GM12892 (cell line): Measurements from ENCODE around the gene GSTA1.
"Not testable (repeated sequence)": the region's sequence is repeated elsewhere in the genome, so short reads cannot be mapped to it uniquely, and the experiment has no call there.

Experiments
- DNase-seq: peaks from one replicate; pipeline ENCODE4 v3.0.0; 2011; ENCODE audit not compliant: insufficient read length
- FAIRE-seq: peaks from 2 replicates; lab custom pipeline; 2011; peaks lifted over from hg19 to GRCh38; lab: Jason Lieb, UNC
- POLR2A ChIP-seq: IDR thresholded peaks from 2 replicates; pipeline ENCODE4 v1.6.1; 2011; ENCODE audit warnings: low read depth, low read length, control low read depth
- POLR2AphosphoS5 ChIP-seq: IDR thresholded peaks from 2 replicates; pipeline ENCODE4 v1.6.1; 2011; ENCODE audit warnings: low read depth, low read length, control low read depth
- TAF1 ChIP-seq: IDR thresholded peaks from 2 replicates; pipeline ENCODE4 v1.6.1; 2011; ENCODE audit warnings: low read depth, mild to moderate bottlenecking, control low read depth, low read length, borderline replicate concordance

GSTA1 gene

DNA sequence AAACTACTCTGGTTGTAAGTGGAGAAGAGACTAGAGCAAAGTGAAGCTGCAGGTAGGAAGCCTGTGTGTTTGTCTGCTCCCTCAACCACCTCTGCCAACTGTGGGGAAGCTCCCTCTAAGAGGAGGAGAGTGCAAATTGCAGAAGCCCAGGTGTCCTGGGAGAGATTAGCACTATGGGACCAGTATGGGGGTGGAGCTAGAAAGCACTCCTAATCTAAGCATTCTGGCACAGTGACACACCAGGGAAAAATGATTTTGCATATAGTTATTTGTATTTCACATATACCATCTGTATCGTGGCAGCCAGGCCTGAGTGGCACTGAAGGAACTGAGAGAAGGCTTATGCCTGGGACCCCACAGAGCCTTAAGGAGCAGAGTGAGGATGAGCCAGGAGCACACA, 12.8 kb downstream of the GSTA1 start:
- no peak for TF ChIP-seq TAF1
- TF ChIP-seq POLR2AphosphoS5: no peak
- TF ChIP-seq POLR2A: no peak
- FAIRE-seq (no peak), DNase-seq (no peak)

DNA sequence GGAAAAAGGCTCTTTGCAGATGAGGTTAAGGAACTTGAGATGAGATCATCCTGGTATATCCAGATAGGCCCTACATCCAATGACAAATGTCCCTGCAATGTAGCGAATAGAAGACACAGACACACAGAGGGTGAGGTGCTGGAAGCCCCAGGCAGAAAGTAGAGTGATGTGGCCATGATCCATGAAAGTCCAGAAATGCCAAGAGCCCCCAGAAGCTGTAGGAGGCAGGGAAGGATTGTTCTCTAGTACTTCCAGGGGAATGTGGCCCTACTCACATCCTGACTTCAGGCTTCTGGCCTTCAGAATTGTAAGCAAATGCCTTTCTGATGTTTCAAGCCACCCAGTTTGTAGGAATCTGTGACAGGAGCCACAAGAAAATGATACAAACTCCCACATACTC, 14.0 kb downstream of the GSTA1 start:
- not testable (repeated sequence) for FAIRE-seq, DNase-seq

DNA sequence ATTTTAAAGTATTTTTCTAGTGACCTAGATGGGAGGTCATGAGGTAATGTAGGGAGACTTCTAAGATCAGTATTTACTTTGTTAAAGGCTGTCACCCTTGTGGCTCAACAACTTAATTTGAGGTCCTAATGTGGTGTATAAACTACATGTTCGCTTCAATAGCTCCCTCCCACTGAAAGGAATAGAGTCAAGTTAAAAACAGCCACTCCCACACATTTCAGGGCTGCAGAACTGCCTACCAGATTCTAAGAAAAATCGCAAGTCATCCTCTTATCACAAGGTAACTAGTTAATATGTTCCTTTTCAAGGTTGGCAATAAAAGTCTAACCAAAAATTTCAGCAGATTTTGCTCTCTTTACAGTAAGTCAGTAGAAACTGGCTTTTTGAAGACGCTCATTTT, 15.1 kb downstream of the GSTA1 start:
- FAIRE-seq (no peak), DNase-seq (no peak)
- TF ChIP-seq TAF1 (no peak), POLR2A (no peak), POLR2AphosphoS5 (no peak)

DNA sequence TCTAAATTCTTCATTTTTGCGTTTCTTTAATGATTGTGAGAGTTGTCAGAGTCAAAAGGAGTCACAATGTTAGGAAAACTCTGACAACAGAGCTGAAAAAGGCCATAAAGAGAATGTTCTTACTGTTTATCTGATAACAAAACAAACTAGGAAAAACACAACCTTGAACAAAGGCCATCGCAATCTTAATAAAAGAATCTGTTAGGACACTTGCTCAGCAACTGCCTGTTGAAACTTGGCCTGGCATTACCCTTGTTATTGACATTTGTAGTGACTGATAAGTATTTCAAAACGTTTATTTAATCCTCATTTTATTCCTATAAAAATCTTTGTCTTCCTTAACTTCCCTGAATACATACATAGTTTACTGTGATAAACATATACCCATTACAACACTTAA, 15.7 kb downstream of the GSTA1 start:
- FAIRE-seq (no peak), DNase-seq (no peak)
- TF ChIP-seq POLR2AphosphoS5: no peak
- TF ChIP-seq POLR2A: no peak
- no peak for TF ChIP-seq TAF1

DNA sequence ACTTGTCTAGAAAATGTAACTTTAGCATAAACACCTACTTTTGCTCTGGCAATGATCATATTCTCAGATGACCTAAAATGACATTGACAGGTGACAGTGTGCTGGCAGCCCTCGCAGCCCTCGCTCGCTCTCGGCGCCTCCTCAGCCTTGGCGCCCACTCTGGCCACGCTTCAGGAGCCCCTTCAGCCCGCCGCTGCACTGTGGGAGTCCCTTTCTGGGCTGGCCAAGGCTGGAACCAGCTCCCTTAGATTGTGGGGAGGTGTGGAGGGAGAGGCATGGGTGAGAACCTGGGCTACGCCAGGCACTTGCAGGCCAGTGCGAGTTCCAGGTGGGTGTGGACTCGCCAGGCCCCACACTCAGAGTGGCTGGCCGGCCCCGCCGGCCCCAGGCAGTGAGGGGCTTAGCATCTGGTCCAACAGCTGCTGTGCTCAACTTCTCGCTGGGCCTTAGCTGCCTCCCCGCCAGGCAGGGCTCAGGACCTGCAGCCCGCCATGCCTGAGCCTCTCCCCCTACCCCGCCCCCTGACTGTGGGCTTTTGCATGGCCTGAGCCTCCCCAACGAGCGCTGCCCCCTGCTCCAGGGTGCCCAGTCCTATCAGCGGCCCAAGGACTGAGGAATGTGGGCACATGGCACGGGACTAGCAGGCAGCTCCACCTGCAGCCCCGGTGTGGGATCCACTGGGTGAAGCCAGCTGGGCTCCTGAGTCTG, 17.2 kb downstream of the GSTA1 start:
- no peak for FAIRE-seq
- no peak for TF ChIP-seq TAF1
- no peak for TF ChIP-seq POLR2A
- no peak for TF ChIP-seq POLR2AphosphoS5

DNA sequence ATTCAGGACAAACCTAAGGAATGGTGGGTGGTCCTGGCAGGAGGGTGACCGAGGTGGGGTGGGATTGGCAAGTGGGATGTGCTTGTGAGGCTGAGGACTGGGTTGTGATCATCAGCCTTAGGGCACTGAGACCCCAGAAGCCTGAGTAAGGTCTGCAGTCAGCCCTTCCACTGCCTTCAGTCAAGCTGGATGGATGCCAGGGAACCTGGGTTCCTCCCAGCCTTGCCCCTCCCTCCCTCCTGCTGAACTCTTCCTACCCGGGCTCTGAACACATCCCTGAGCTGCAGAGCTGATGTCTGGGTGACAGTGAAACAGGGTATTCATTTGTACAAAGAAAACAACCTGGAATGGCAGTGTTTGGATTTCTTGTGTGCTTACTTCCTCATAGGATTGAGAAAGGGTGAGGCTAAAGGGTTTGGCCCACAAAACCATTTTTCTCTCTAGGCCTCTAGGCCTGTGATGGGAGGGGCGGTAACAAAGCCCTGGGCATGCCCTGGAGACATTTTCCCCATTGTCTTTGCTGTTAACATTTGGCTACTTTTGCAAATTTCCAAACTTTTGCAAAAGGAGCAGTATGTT, 20.8 kb downstream of the GSTA1 start:
- not testable (repeated sequence) for FAIRE-seq

More for the DNA sequence above, 17.2 kb downstream of the GSTA1 start:
- no peak for DNase-seq

DNA sequence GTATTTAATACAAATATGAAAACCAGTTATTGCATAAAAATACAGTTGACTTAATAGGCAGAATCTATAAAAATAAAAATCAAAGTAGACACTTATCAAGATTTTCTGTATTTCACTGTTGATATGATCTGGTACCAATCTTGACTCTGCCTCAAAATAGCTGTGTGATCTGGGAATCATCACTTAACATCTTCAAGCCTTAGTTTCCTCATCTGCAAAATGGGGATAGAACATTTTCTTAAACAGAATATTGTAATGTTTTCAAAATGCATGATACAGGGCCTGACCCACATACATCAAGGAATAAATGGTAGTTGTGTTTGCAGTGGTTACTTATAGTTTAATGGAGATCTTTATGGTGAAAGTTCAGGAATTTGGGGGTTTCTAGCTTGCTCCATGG, 21.4 kb downstream of the GSTA1 start:
- not testable (repeated sequence) for FAIRE-seq

More for the DNA sequence above, 20.8 kb downstream of the GSTA1 start:
- DNase-seq: not testable (repeated sequence)

DNA sequence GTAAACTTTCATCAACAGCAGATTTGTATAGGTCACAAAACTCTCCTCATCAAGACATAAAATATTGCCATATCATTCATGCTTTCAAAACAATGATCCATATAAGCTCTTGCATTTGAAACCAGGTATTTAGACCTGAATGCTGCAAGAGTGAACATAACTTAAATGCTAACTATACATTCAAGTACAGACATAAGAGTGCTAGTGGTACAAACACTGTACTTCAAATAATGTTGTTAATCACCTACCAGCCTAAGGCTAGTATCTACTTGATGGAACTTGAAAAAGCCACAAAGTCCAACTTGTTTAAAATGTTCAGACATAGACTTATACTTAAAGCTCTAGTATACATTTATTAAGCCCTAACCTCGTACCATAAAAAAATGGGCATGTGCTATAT, 24.4 kb downstream of the GSTA1 start:
- DNase-seq: no peak
- FAIRE-seq: no peak
- TF ChIP-seq TAF1 (no peak), POLR2AphosphoS5 (no peak), POLR2A (no peak)

More for the DNA sequence above, 21.4 kb downstream of the GSTA1 start:
- DNase-seq: not testable (repeated sequence)

DNA sequence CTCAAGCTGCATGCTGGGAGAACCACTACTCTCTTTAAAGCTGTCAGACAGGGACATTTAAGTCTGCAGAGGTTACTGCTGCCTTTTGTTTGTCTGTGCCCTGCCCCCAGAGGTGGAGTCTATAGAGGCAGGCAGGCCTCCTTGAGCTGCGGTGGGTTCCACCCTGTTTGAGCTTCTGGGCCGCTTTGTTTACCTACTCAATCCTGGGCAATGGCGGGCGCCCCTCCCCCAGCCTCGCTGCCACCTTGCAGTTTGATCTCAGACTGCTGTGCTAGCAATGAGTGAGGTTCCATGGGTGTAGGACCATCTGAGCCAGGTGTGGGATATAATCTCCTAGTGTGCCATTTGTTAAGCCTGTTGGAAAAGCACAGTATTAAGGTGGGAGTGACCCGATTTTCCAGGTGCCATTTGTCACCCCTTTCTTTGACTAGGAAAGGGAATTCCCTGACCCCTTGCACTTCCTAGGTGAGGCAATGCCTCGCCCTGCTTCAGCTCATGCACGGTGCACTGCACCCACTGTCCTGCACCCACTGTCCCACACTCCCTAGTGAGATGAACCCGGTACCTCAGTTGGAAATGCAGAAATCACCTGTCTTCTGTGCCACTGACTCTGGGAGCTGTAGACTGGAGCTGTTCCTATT, 26.8 kb downstream of the GSTA1 start:
- DNase-seq, FAIRE-seq: not testable (repeated sequence)

DNA sequence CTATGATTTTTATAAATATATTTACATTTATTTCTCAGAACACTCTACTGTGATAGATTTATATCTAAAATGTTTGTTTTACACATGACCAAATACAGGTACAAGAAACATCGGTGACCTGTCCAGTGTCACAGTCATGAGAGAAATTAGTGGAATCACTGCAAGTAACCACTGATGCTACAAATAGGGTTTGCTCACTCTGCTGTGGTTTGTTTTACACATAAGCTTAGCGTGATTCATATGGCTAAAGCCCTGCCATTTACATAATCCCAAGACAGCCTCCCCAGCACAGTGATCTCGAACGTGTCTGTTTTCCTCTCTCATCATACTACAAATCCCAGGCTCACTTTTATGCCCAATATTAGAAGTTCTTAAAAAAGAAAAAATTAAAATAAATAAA, 34.2 kb downstream of the GSTA1 start:
- not testable (repeated sequence) for DNase-seq, FAIRE-seq

DNA sequence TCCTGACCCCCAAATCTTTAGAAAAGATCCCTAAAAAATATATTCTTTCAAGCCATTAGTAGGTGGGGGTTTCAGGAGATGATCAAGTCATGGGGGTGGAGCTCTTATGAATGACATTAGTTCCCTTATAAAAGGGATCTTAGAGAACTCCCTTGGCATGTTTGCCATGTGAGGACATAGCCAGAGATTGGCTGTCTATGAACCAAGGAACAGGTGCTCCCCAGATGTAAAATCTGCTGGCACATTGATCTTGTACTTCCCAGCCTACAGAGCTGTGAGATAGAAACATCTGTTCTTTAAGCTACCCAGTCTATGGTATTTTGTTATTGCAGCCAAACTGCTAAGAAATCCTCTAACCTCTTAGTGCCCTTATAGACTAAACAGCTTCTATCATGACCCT, 36.0 kb downstream of the GSTA1 start:
- FAIRE-seq: not testable (repeated sequence)

DNA sequence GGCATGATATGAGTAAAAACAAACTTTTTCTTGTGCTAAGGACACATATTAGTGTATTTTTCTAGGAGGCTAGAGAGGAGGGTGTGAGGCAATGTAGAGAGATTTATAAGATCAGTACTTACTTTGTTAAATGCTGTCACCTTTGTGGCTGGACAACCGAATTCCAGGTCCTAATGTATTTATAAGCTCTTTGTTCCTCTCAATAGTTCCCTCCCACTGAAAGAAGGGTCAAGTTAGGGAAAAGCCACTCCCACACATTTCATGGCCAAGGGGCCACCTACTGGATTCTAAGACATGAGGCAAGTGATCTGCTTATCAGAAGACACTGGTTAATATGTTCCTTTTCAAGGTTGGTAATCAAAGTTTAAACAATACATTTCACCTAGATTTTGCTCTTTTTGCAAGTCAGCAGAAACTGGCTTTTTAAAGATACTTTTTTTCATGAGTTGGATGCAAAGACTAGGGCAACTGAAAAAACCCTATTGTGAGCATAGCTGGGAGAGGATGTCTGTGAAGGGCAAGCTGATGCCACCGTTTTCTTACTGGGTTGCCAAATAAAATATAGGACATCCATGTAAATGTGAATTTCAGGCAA, 40.2 kb downstream of the GSTA1 start, which contains the start of gene GSTA2:
GSTA2 (minus strand) TSS at position 154 of the 595 bp plus-strand sequence. CDS start 5,528 bp downstream, outside the sequence.
- not testable (repeated sequence) for FAIRE-seq, DNase-seq

More for the DNA sequence above, 36.0 kb downstream of the GSTA1 start:
- DNase-seq: not testable (repeated sequence)

DNA sequence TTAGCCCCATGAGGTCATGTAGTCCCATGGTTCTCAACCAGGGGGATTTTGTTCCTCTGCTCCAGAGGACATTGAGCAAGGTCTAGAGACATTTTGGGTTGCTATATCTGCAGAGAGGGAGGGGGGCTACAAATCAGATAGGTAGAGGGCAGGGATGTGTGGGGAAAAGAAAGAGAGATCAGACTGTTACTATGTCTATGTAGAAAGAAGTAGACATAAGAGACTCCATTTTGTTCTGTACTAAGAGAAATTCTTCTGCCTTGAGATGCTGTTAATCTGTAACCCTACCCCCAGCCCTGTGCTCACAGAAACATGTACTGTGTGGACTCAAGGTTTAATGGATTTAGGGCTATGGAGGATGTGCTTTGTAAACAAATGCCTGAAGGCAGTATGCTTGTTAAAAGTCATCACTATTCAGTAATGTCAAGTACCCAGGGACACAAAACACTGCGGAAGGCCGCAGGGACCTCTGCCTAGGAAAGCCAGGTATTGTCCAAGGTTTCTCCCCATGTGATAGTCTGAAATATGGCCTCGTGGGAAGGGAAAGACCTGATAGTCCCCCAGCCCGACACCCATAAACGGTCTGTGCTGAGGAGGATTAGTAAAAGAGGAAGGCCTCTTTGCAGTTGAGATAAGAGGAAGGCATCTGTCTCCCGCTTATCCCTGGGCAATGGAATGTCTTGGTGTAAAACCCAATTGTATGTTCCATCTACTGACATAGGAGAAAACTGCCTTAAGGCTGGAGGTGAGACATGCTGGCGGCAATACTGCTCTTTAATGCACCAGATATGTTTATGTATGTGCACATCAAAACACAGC, 41.7 kb downstream of the GSTA1 start:
- not testable (repeated sequence) for DNase-seq, FAIRE-seq
